HCT116 (cell line): ENCODE results near the gene MIA3. TPM values are rescaled to one million over a fixed set of nuclear protein-coding genes. Genes with fewer than 3 reads are reported as not detected.

Source experiments
- ATAC-seq: fragments of 200-7000 bp; cut with Tn5 transposase; 2 replicates; pipeline ENCODE4 v1.9.1; 2020; ENCODE audit warnings: mild to moderate bottlenecking, moderate library complexity
- BruUV-seq: library from RNA; stranded (reverse); fragments of 400-500 nt; replicated peaks from 2 replicates; lab custom pipeline; 2021; lab: Mats Ljungman, UMichigan
- CTCF ChIA-PET: fragments of 300-600 bp; sonication (Branson Sonifier 250); formaldehyde crosslinking; loops from one replicate; lab custom pipeline; 2021; ENCODE audit warnings: antibody characterized with exemption; lab: Charles Lee
- POLR2A ChIA-PET: fragments of 300-600, 350-600 bp; sonication (Branson Sonifier 250); formaldehyde crosslinking; loops from one replicate; lab custom pipeline; 2021; ENCODE audit warnings: antibody characterized with exemption; lab: Charles Lee
- RAD21 ChIA-PET, 2 experiments: fragments of 300-600 bp; sonication (Branson Sonifier 250); formaldehyde crosslinking; loops; one replicate each; lab custom pipeline; 2023; ENCODE audit warnings: low total read pairs in 2 of 2; ENCODE audit not compliant: uncharacterized antibody in 2 of 2, unreplicated experiment in 2 of 2, low non-redundant PET in 1 of 2; lab: Charles Lee
- DNase-seq: peaks from one replicate; pipeline ENCODE4 v3.0.0-alpha.2; 2010; ENCODE audit warnings: low read depth, low spot score
- H2AFZ ChIP-seq: fragments of 200-600 bp; shearing (Covaris generic), sonication (generic); 2 replicates; pipeline ENCODE4 v1.6.1; 2017; ENCODE audit warnings: low read depth, mixed run types, mixed read lengths, antibody characterized with exemption, low read length; ENCODE audit not compliant: poor library complexity, severe bottlenecking
- H3K27ac ChIP-seq: 2 replicates; pipeline ENCODE4 v1.5.1; 2012; ENCODE audit warnings: low read depth, low read length
- H3K27me3 ChIP-seq: fragments of 200-600 bp; sonication (generic); 2 replicates; pipeline ENCODE4 v1.6.1; 2016; ENCODE audit warnings: mixed run types, low read length, mixed read lengths; ENCODE audit not compliant: insufficient read depth
- H3K36me3 ChIP-seq, 2 experiments: fragments of 200-500 bp in 1 of 2; fragments of 200-600 bp in 1 of 2; sonication (Bioruptor generic) in 1 of 2; sonication (generic) in 1 of 2; 2 replicates each; pipeline versions ENCODE4 v1.5.1 to v1.6.1; 2014 to 2016; ENCODE audit warnings: low read length in 2 of 2, inconsistent platforms in 1 of 2, mixed read lengths in 1 of 2, mixed run types in 1 of 2; ENCODE audit not compliant: insufficient read depth in 2 of 2, control insufficient read depth in 1 of 2
- H3K4me1 ChIP-seq, 2 experiments: fragments of 200-600 bp in 1 of 2; sonication (generic) in 1 of 2; 2 replicates each; pipeline versions ENCODE4 v1.5.1 to v1.6.1; 2012 to 2017; ENCODE audit warnings: low read length in 2 of 2, inconsistent platforms in 1 of 2, mild to moderate bottlenecking in 1 of 2, mixed read lengths in 1 of 2, mixed run types in 1 of 2, moderate library complexity in 1 of 2; ENCODE audit not compliant: insufficient read depth in 2 of 2, control insufficient read depth in 1 of 2
- H3K4me2 ChIP-seq: fragments of 200-600 bp; sonication (generic); 2 replicates; pipeline ENCODE4 v1.6.1; 2017; ENCODE audit warnings: mixed run types, low read length, mixed read lengths
- H3K4me3 ChIP-seq, 2 experiments: fragments of 200-600 bp in 1 of 2; sonication (generic) in 1 of 2; replicated peaks in 1 of 2; 2 replicates each; pipeline ENCODE4 v1.5.1; 2011 to 2016; ENCODE audit warnings: low read length in 2 of 2, control low read depth in 1 of 2, low read depth in 1 of 2, mild to moderate bottlenecking in 1 of 2, mixed read lengths in 1 of 2, mixed run types in 1 of 2
- H3K79me2 ChIP-seq: fragments of 200-600 bp; sonication (generic); 2 replicates; pipeline ENCODE4 v1.6.1; 2017; ENCODE audit warnings: mild to moderate bottlenecking, mixed run types, low read length, moderate library complexity, mixed read lengths; ENCODE audit not compliant: insufficient read depth
- H3K9ac ChIP-seq: fragments of 200-600 bp; sonication (generic); 2 replicates; pipeline ENCODE4 v1.6.1; 2016; ENCODE audit warnings: low read length, mixed read lengths
- H3K9me2 ChIP-seq: fragments of 200-600 bp; sonication (generic), shearing (Covaris generic); 2 replicates; pipeline ENCODE4 v1.6.1; 2017; ENCODE audit warnings: mixed run types, mild to moderate bottlenecking, moderate library complexity; ENCODE audit not compliant: insufficient read depth
- H3K9me3 ChIP-seq, 2 experiments: fragments of 200-500 bp in 1 of 2; fragments of 200-600 bp in 1 of 2; sonication (Bioruptor generic) in 1 of 2; sonication (generic) in 1 of 2; 2 replicates each; pipeline ENCODE4 v1.6.1; 2014 to 2017; ENCODE audit warnings: low read length in 2 of 2, mixed read lengths in 2 of 2, inconsistent platforms in 1 of 2, low read depth in 1 of 2, mild to moderate bottlenecking in 1 of 2, mixed run types in 1 of 2, moderate library complexity in 1 of 2; ENCODE audit not compliant: control insufficient read depth in 1 of 2, insufficient read depth in 1 of 2
- H4K20me1 ChIP-seq: fragments of 200-600 bp; sonication (generic), shearing (Covaris generic); 2 replicates; pipeline ENCODE4 v1.6.1; 2017; ENCODE audit warnings: mixed run types, mild to moderate bottlenecking, moderate library complexity; ENCODE audit not compliant: insufficient read depth
- ATF3 ChIP-seq: IDR thresholded peaks from 2 replicates; pipeline ENCODE4 v1.6.1; 2012
- CEBPB ChIP-seq: IDR thresholded peaks from 2 replicates; pipeline ENCODE4 v1.6.1; 2012; ENCODE audit warnings: low read depth
- CTCF ChIP-seq, 3 experiments: fragments of 200-600 bp in 1 of 3; sonication (generic) in 1 of 3; IDR thresholded peaks in 2 of 3; conservative IDR thresholded peaks in 1 of 3; 2 replicates each; pipeline ENCODE4 v1.5.1; 2012 to 2017; ENCODE audit warnings: low read depth in 2 of 3, low read length in 2 of 3, antibody characterized with exemption in 1 of 3, borderline replicate concordance in 1 of 3, control low read depth in 1 of 3, mild to moderate bottlenecking in 1 of 3, mixed read lengths in 1 of 3, mixed run types in 1 of 3, moderate library complexity in 1 of 3; ENCODE audit not compliant: insufficient read depth in 1 of 3
- JUND ChIP-seq: IDR thresholded peaks from 2 replicates; pipeline ENCODE4 v1.6.1; 2012
- POLR2A ChIP-seq: IDR thresholded peaks from 2 replicates; pipeline ENCODE4 v1.7.0; 2011; ENCODE audit warnings: borderline replicate concordance; ENCODE audit not compliant: insufficient read depth, insufficient read length; ENCODE audit errors: extremely low read depth
- POLR2AphosphoS5 ChIP-seq: IDR thresholded peaks from 2 replicates; pipeline ENCODE4 v1.6.1; 2011; ENCODE audit warnings: mild to moderate bottlenecking, low read depth, low read length, moderate library complexity
- RAD21 ChIP-seq: IDR thresholded peaks from 2 replicates; pipeline ENCODE4 v1.6.1; 2012; ENCODE audit warnings: low read depth, mild to moderate bottlenecking
- REST ChIP-seq: IDR thresholded peaks from 2 replicates; pipeline ENCODE4 v1.6.1; 2012; ENCODE audit warnings: low read depth
- SP1 ChIP-seq: IDR thresholded peaks from 2 replicates; pipeline ENCODE4 v1.6.1; 2012; ENCODE audit warnings: low read depth
- YY1 ChIP-seq: IDR thresholded peaks from 2 replicates; pipeline ENCODE4 v1.6.1; 2011; ENCODE audit warnings: low read length, low read depth, moderate library complexity, mild to moderate bottlenecking; ENCODE audit not compliant: insufficient replicate concordance; ENCODE audit errors: extremely low read depth
- ZNF274 ChIP-seq: fragments of 200-500 bp; sonication (Bioruptor generic); IDR thresholded peaks from 2 replicates; pipeline ENCODE4 v1.6.1; 2014; ENCODE audit warnings: mild to moderate bottlenecking, low read depth, low read length, inconsistent platforms
- intact Hi-C: fragments of 100-400 bp; cut with micrococcal nuclease; formaldehyde crosslinking; loops from 2 replicates; pipeline ENCODE4 v1.10.0; 2022
- total RNA-seq: library from RNA; stranded (reverse); gene quantifications from one replicate; pipeline ENCODE4 v1.2.1, GENCODE V29; 2021; ENCODE audit not compliant: unreplicated experiment
- TF ChIP-seq, protein P1 (sequence below): IDR thresholded peaks from 2 replicates; pipeline ENCODE4 v1.6.1; 2011; ENCODE audit warnings: mild to moderate bottlenecking, low read length, moderate library complexity; ENCODE audit not compliant: insufficient replicate concordance; ENCODE audit errors: extremely low read depth

MIA3 gene
- total RNA-seq, 1 experiment from 2014 or later = 62.7 TPM

GRCh38 chr1:222653178-222653827 is 35.4 kb downstream of the MIA3 start (continued):
- TF ChIP-seq, protein P1, sequence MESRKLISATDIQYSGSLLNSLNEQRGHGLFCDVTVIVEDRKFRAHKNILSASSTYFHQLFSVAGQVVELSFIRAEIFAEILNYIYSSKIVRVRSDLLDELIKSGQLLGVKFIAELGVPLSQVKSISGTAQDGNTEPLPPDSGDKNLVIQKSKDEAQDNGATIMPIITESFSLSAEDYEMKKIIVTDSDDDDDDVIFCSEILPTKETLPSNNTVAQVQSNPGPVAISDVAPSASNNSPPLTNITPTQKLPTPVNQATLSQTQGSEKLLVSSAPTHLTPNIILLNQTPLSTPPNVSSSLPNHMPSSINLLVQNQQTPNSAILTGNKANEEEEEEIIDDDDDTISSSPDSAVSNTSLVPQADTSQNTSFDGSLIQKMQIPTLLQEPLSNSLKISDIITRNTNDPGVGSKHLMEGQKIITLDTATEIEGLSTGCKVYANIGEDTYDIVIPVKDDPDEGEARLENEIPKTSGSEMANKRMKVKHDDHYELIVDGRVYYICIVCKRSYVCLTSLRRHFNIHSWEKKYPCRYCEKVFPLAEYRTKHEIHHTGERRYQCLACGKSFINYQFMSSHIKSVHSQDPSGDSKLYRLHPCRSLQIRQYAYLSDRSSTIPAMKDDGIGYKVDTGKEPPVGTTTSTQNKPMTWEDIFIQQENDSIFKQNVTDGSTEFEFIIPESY = no peak
- no peak for TF ChIP-seq SP1
- no peak for TF ChIP-seq POLR2A

DNA sequence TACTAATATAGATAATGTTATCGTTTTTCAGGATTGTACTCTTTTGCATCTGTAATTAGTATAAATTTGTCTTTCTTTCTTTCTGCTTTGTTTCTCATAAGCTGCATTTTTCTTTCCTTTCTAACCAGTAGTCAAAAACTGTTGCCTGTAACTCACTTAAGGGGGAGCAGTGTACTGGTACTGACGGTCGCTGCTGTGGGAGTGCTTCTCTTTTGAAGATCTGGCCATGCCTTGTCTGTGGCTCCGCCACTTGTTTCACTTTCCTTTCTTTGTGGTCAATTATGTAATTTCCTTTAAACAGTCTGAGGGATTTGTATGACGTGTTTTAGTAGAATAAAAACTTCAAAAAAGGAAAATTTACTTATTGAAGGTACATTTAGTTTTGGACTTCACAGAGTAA is 37.0 kb downstream of the MIA3 start:
- no peaks in the 10 kb centered on the region for H3K9me3 ChIP-seq
- no peak overlapping the region for H3K9ac ChIP-seq
- no peak overlapping the region for H3K4me3 ChIP-seq
- RAD21 ChIA-PET = no interaction called here
- no peak overlapping the region for H3K4me2 ChIP-seq
- H3K79me2 ChIP-seq = no peaks in the 10 kb centered on the region
- intact Hi-C loops = loop anchor here (5.0 kb wide), 1 partner anchor 42 kb away; no protein-coding TSS in a partner anchor
- H3K9me2 ChIP-seq = no peaks in the 10 kb centered on the region
- no peak overlapping the region for H3K27ac ChIP-seq
- BruUV-seq = no TSS peak
- TF ChIP-seq JUND = no peak
- TF ChIP-seq ZNF274 = no peak
- no peak for TF ChIP-seq YY1
- no peak for TF ChIP-seq CTCF (IDR thresholded peaks at IDR 0.05 in 2 of 3, conservative IDR thresholded peaks at IDR 0.05 in 1 of 3; ENCODE audit: borderline replicate concordance in 1 of 3, insufficient read depth in 1 of 3, low read depth in 2 of 3, low read length in 2 of 3)
- TF ChIP-seq, protein P1 = no peak
- no peak for TF ChIP-seq REST
- no peak for TF ChIP-seq RAD21
- TF ChIP-seq CEBPB = no peak
- TF ChIP-seq ATF3 = no peak
- no peak for TF ChIP-seq POLR2AphosphoS5
- no peak for TF ChIP-seq SP1
- peaks cover 57 to 66% of the 10 kb centered on the region in 2 experiments; a peak in 3 of 4 replicates for H3K36me3 ChIP-seq
- CTCF ChIA-PET = no interaction called here
- H3K4me1 ChIP-seq = no peaks in the 10 kb centered on the region
- no peaks in the 10 kb centered on the region for H4K20me1 ChIP-seq
- H3K27me3 ChIP-seq = no peaks in the 10 kb centered on the region
- ATAC-seq = no peak
- no peak for DNase-seq
- H2AFZ ChIP-seq = no peak overlapping the region
- POLR2A ChIA-PET = no interaction called here
